Measurements from ENCODE around the gene SLC19A1.

The SLC19A1 gene

GRCh38 chr21:45453308-45453950 lies 88.8 kb downstream of the SLC19A1 start:
- TF ChIP-seq CTCF (conservative IDR thresholded peaks at IDR 0.05; ENCODE audit: low read depth, low read length) = no peak
- no peak overlapping the region for H3K4me3 ChIP-seq (ENCODE audit: low read depth, low read length)

GRCh38 chr21:45452696-45453307 lies 89.4 kb downstream of the SLC19A1 start:
- no peak overlapping the region for H3K4me3 ChIP-seq (ENCODE audit: low read depth, low read length)
- no peak for TF ChIP-seq CTCF (conservative IDR thresholded peaks at IDR 0.05; ENCODE audit: low read depth, low read length)
- no peak for DNase-seq (ENCODE audit: low read depth)

More at GRCh38 chr21:45453308-45453950, 88.8 kb downstream of the SLC19A1 start:
- DNase-seq (ENCODE audit: low read depth) = no peak

GRCh38 chr21:45451771-45452182 lies 90.5 kb downstream of the SLC19A1 start:
- H3K4me3 ChIP-seq (ENCODE audit: low read depth, low read length) = no peak overlapping the region
- no peak for DNase-seq (ENCODE audit: low read depth)
- no peak for TF ChIP-seq CTCF (conservative IDR thresholded peaks at IDR 0.05; ENCODE audit: low read depth, low read length)

- TF ChIP-seq CTCF (conservative IDR thresholded peaks at IDR 0.05; ENCODE audit: low read depth, low read length) = no peak
- DNase-seq (ENCODE audit: low read depth) = no peak
- no peak overlapping the region for H3K4me3 ChIP-seq (ENCODE audit: low read depth, low read length)
These were observed 91.0 kb downstream of the SLC19A1 start for GRCh38 chr21:45451091-45451740.

GRCh38 chr21:45450423-45451090 lies 91.7 kb downstream of the SLC19A1 start:
- DNase-seq (ENCODE audit: low read depth) = no peak
- TF ChIP-seq CTCF (conservative IDR thresholded peaks at IDR 0.05; ENCODE audit: low read depth, low read length) = no peak
- H3K4me3 ChIP-seq (ENCODE audit: low read depth, low read length) = no peak overlapping the region

- H3K4me3 ChIP-seq (ENCODE audit: low read depth, low read length) = no peak overlapping the region
- DNase-seq (ENCODE audit: low read depth) = no peak
- no peak for TF ChIP-seq CTCF (conservative IDR thresholded peaks at IDR 0.05; ENCODE audit: low read depth, low read length)
These were observed 92.4 kb downstream of the SLC19A1 start for GRCh38 chr21:45449658-45450422.

All from choroid plexus epithelial cell (primary cell).